A549 (cell line): ENCODE results near the gene ATXN7.

Source experiments
- CEBPB ChIP-seq, 2 experiments: fragments of >200 bp in 1 of 2; sonication (Bioruptor Twin) in 1 of 2; formaldehyde crosslinking in 1 of 2; IDR thresholded peaks; 2 replicates each; pipeline ENCODE4 v1.6.1; 2012 to 2016
- HDAC2 ChIP-seq: fragments of 200-600 bp; sonication (generic); IDR thresholded peaks from 2 replicates; pipeline ENCODE4 v1.6.1; 2016
- HEYL ChIP-seq: fragments of 250-450 bp; sonication (Bioruptor Pico); IDR thresholded peaks from 2 replicates; pipeline ENCODE4 v1.8.0; 2021; ENCODE audit warnings: mild to moderate bottlenecking, moderate library complexity
- JUN ChIP-seq, 2 experiments: fragments of >200 bp; sonication (Bioruptor Twin); formaldehyde crosslinking; IDR thresholded peaks; 2 replicates in 1 of 2; 3 replicates in 1 of 2; pipeline ENCODE4 v1.6.1; 2016 to 2017
- POLR2A ChIP-seq: IDR thresholded peaks from 2 replicates; pipeline ENCODE4 v1.6.1; 2012; ENCODE audit warnings: mild to moderate bottlenecking, low read length
- RAD21 ChIP-seq, 2 experiments: fragments of >200 bp in 1 of 2; sonication (Bioruptor Twin) in 1 of 2; formaldehyde crosslinking in 1 of 2; IDR thresholded peaks in 1 of 2; conservative IDR thresholded peaks in 1 of 2; 2 replicates in 1 of 2; 3 replicates in 1 of 2; pipeline ENCODE4 v1.6.1; 2012 to 2018; ENCODE audit warnings: inconsistent platforms in 1 of 2
- RFX5 ChIP-seq: fragments of 450-650 bp; IDR thresholded peaks from 2 replicates; pipeline ENCODE4 v1.7.1; 2014; ENCODE audit warnings: antibody characterized with exemption, mild to moderate bottlenecking, moderate library complexity
- TF ChIP-seq, protein P1 (sequence below): fragments of >200 bp; sonication (Bioruptor Twin); formaldehyde crosslinking; IDR thresholded peaks from 3 replicates; pipeline ENCODE4 v1.5.1; 2016
- TF ChIP-seq, protein P2 (sequence below): fragments of 200-600 bp; sonication (generic); IDR thresholded peaks from 2 replicates; pipeline ENCODE4 v1.6.1; 2016; ENCODE audit warnings: antibody characterized with exemption, mild to moderate bottlenecking, moderate library complexity

DNA sequence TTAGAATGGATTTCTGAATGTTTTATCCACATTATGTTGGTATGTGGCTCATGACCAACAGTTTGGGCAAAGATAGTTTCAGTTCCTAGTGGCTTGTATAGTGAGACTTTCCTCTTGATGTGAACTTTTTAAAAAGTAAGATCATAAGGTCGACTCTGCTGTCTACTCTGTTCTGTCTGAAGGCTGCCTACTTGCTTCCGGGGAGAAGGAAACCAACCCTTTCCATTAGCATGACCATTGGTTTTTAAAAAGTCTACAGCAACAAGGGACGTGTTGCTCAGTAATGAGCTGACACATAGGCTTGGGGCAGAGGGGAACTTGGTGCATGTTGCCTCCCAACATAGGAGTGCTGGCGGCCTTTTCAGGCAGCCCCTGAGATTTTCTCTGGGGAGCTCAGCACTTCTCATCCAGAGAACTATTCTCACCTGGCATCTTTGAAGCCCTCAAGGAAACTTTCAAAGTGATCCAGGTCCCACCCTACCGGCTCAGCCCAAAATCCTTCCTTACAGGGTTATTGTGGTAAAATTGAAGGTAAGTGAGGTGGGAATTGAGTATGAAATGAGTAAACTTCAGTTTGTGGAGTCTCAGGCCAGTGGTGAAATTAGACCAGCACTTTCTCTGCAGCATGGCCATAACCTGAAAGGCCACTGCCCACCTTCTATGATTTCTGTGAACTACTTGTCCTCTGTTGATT is 129.0 kb downstream of the ATXN7 start:
- no peak for TF ChIP-seq JUN (IDR thresholded peaks at IDR 0.05)
- TF ChIP-seq HDAC2: no peak
- TF ChIP-seq, protein P1, sequence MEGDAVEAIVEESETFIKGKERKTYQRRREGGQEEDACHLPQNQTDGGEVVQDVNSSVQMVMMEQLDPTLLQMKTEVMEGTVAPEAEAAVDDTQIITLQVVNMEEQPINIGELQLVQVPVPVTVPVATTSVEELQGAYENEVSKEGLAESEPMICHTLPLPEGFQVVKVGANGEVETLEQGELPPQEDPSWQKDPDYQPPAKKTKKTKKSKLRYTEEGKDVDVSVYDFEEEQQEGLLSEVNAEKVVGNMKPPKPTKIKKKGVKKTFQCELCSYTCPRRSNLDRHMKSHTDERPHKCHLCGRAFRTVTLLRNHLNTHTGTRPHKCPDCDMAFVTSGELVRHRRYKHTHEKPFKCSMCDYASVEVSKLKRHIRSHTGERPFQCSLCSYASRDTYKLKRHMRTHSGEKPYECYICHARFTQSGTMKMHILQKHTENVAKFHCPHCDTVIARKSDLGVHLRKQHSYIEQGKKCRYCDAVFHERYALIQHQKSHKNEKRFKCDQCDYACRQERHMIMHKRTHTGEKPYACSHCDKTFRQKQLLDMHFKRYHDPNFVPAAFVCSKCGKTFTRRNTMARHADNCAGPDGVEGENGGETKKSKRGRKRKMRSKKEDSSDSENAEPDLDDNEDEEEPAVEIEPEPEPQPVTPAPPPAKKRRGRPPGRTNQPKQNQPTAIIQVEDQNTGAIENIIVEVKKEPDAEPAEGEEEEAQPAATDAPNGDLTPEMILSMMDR: no peak
- TF ChIP-seq RAD21 (conservative IDR thresholded peaks at IDR 0.05 in 1 of 2, IDR thresholded peaks at IDR 0.05 in 1 of 2): no peak
- TF ChIP-seq, protein P2, sequence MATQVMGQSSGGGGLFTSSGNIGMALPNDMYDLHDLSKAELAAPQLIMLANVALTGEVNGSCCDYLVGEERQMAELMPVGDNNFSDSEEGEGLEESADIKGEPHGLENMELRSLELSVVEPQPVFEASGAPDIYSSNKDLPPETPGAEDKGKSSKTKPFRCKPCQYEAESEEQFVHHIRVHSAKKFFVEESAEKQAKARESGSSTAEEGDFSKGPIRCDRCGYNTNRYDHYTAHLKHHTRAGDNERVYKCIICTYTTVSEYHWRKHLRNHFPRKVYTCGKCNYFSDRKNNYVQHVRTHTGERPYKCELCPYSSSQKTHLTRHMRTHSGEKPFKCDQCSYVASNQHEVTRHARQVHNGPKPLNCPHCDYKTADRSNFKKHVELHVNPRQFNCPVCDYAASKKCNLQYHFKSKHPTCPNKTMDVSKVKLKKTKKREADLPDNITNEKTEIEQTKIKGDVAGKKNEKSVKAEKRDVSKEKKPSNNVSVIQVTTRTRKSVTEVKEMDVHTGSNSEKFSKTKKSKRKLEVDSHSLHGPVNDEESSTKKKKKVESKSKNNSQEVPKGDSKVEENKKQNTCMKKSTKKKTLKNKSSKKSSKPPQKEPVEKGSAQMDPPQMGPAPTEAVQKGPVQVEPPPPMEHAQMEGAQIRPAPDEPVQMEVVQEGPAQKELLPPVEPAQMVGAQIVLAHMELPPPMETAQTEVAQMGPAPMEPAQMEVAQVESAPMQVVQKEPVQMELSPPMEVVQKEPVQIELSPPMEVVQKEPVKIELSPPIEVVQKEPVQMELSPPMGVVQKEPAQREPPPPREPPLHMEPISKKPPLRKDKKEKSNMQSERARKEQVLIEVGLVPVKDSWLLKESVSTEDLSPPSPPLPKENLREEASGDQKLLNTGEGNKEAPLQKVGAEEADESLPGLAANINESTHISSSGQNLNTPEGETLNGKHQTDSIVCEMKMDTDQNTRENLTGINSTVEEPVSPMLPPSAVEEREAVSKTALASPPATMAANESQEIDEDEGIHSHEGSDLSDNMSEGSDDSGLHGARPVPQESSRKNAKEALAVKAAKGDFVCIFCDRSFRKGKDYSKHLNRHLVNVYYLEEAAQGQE: no peak
- TF ChIP-seq POLR2A: no peak
- TF ChIP-seq RFX5: no peak
- TF ChIP-seq CEBPB (IDR thresholded peaks at IDR 0.05): no peak
- no peak for TF ChIP-seq HEYL (CRISPR knock-in tag)
